Neural cell (in vitro differentiated cells): ENCODE data around the gene RBM43.

ENCODE experiments used
- CTCF ChIP-seq: fragments of 450-650 bp; IDR thresholded peaks from 2 replicates; pipeline ENCODE4 v1.5.1; 2014; ENCODE audit warnings: antibody characterized with exemption, mild to moderate bottlenecking, moderate library complexity; ENCODE audit not compliant: poor library complexity, severe bottlenecking
- EZH2 ChIP-seq: fragments of 200-600, 300-800 bp; shearing (Covaris generic), sonication (generic); IDR thresholded peaks from 2 replicates; pipeline ENCODE4 v1.6.1; 2014; ENCODE audit warnings: antibody characterized with exemption, low read length, borderline replicate concordance, mild to moderate bottlenecking; ENCODE audit not compliant: insufficient read depth, poor library complexity, severe bottlenecking
- POLR2AphosphoS5 ChIP-seq: IDR thresholded peaks from 2 replicates; pipeline ENCODE4 v1.6.1; 2012
- RAD21 ChIP-seq: fragments of 450-650 bp; conservative IDR thresholded peaks from 2 replicates; pipeline ENCODE4 v1.6.1; 2014; ENCODE audit warnings: antibody characterized with exemption, mild to moderate bottlenecking, moderate library complexity
- TF ChIP-seq, protein P1 (sequence below): IDR thresholded peaks from 2 replicates; pipeline ENCODE4 v1.6.1; 2012; ENCODE audit warnings: borderline replicate concordance

- TF ChIP-seq POLR2AphosphoS5 (no peak), CTCF (no peak), RAD21 (no peak), EZH2 (no peak)
- TF ChIP-seq, protein P1, sequence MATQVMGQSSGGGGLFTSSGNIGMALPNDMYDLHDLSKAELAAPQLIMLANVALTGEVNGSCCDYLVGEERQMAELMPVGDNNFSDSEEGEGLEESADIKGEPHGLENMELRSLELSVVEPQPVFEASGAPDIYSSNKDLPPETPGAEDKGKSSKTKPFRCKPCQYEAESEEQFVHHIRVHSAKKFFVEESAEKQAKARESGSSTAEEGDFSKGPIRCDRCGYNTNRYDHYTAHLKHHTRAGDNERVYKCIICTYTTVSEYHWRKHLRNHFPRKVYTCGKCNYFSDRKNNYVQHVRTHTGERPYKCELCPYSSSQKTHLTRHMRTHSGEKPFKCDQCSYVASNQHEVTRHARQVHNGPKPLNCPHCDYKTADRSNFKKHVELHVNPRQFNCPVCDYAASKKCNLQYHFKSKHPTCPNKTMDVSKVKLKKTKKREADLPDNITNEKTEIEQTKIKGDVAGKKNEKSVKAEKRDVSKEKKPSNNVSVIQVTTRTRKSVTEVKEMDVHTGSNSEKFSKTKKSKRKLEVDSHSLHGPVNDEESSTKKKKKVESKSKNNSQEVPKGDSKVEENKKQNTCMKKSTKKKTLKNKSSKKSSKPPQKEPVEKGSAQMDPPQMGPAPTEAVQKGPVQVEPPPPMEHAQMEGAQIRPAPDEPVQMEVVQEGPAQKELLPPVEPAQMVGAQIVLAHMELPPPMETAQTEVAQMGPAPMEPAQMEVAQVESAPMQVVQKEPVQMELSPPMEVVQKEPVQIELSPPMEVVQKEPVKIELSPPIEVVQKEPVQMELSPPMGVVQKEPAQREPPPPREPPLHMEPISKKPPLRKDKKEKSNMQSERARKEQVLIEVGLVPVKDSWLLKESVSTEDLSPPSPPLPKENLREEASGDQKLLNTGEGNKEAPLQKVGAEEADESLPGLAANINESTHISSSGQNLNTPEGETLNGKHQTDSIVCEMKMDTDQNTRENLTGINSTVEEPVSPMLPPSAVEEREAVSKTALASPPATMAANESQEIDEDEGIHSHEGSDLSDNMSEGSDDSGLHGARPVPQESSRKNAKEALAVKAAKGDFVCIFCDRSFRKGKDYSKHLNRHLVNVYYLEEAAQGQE, result no peak
Measured at GRCh38 chr2:151305129-151305691, 43.5 kb upstream of the RBM43 start.
